ENCODE measurements around the gene ENTPD8. TPM values are rescaled to one million over a fixed set of nuclear protein-coding genes. Genes with fewer than 3 reads are reported as not detected.

ENTPD8 gene
- total RNA-seq, 1 experiment from 2014 or later = 0.77 TPM

DNA sequence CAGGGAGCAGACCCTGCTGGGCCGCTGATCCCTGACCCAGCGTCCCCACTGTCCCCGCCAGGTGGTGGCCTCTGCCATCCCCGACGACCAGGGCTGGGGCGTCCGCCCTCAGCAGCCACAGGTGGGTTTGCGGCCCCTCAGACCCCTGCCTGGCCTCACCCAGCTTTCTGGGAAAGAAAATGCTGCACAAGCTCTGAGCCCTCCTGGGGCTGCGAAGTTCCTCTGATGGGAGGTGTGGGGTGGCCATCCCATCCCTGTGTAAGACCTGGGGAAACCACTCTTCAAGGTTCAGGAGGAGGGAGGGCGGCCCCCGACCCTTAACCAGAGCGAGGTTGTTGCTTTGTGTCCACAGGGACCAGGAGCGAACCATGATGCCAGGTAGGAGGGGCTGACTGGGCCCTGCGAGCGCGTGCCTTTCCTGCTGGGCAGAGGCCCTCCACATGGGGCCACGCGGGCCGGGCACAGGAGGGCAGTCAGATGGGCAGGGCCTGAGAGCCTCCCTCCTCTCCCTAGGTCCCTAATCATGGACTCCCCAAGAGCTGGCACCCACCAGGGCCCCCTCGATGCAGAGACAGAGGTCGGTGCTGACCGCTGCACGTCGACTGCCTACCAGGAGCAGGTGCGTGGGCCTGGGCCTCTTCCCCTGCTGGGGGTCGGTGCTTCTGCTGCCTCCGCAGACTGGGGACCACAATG lies 10.3 kb downstream of the ENTPD8 start:
- Mint-ChIP-seq H3K27me3 (ENCODE audit: low read depth) (no peaks in the 10 kb centered on the region; the same call in 1 of the 2 replicates), H3K4me1 (no peaks in the 10 kb centered on the region; a peak in 1 of 4 replicates), H3K36me3 (ENCODE audit: insufficient read depth in 1 of 3, low read depth in 3 of 3) (no peaks in the 10 kb centered on the region), H3K4me3 (no peak overlapping the region), H3K27ac (no peak overlapping the region), H3K9me3 (no peaks in the 10 kb centered on the region)
- Histone ChIP-seq H3K18ac (ENCODE audit: insufficient read length, low read depth, low read length) (no peak overlapping the region), H3K23me2 (ENCODE audit: insufficient read length, low read depth, low read length, poor library complexity, severe bottlenecking) (no peaks in the 10 kb centered on the region), H2AFZ (ENCODE audit: low read length) (no peak overlapping the region), H3K23ac (ENCODE audit: insufficient read length, low read depth, low read length) (no peak overlapping the region), H2AK5ac (ENCODE audit: insufficient read length, low read length) (no peak overlapping the region), H3K27ac (ENCODE audit: insufficient read length, low read depth, low read length) (no peak overlapping the region), H3K79me1 (ENCODE audit: insufficient read depth, low read depth, low read length, poor library complexity, severe bottlenecking) (no peaks in the 10 kb centered on the region), H3K4me1 (ENCODE audit: insufficient read depth, low read length) (no peaks in the 10 kb centered on the region), H4K91ac (ENCODE audit: insufficient read length, low read depth, low read length) (no peak overlapping the region), H2BK5ac (ENCODE audit: insufficient read length, low read length) (no peak overlapping the region), H3K4me2 (ENCODE audit: insufficient read depth, insufficient read length, low read length) (no peak overlapping the region), H3T11ph (ENCODE audit: low read length) (no peak overlapping the region), H2BK12ac (ENCODE audit: insufficient read length, low read depth, low read length) (no peak overlapping the region), H4K5ac (ENCODE audit: insufficient read length, low read depth, low read length) (no peak overlapping the region), H4K20me1 (ENCODE audit: control insufficient read depth, insufficient read depth, insufficient read length) (no peaks in the 10 kb centered on the region), H2BK15ac (ENCODE audit: low read depth, low read length) (no peak overlapping the region), H3K56ac (ENCODE audit: insufficient read length, low read depth, low read length) (no peak overlapping the region), H3K79me2 (ENCODE audit: insufficient read depth, low read length) (no peaks in the 10 kb centered on the region), H3K14ac (ENCODE audit: insufficient read depth, low read length) (no peak overlapping the region), H4K8ac (replicated peaks; ENCODE audit: insufficient read length, low read depth, low read length) (no peak overlapping the region), H3K4ac (ENCODE audit: low read depth, low read length) (no peak overlapping the region), H3K9ac (ENCODE audit: extremely low read depth, insufficient read length, low read length) (no peak overlapping the region), H2BK20ac (ENCODE audit: low read depth, low read length, poor library complexity, severe bottlenecking) (no peak overlapping the region), H2BK120ac (ENCODE audit: low read depth, low read length, poor library complexity, severe bottlenecking) (no peak overlapping the region), H3K27me3 (ENCODE audit: insufficient read depth, low read length) (no peaks in the 10 kb centered on the region), H3K9me3 (ENCODE audit: control insufficient read depth, low read depth, low read length) (no peaks in the 10 kb centered on the region)
- DNase-seq = no peak
- TF ChIP-seq, protein P1, sequence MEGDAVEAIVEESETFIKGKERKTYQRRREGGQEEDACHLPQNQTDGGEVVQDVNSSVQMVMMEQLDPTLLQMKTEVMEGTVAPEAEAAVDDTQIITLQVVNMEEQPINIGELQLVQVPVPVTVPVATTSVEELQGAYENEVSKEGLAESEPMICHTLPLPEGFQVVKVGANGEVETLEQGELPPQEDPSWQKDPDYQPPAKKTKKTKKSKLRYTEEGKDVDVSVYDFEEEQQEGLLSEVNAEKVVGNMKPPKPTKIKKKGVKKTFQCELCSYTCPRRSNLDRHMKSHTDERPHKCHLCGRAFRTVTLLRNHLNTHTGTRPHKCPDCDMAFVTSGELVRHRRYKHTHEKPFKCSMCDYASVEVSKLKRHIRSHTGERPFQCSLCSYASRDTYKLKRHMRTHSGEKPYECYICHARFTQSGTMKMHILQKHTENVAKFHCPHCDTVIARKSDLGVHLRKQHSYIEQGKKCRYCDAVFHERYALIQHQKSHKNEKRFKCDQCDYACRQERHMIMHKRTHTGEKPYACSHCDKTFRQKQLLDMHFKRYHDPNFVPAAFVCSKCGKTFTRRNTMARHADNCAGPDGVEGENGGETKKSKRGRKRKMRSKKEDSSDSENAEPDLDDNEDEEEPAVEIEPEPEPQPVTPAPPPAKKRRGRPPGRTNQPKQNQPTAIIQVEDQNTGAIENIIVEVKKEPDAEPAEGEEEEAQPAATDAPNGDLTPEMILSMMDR (conservative IDR thresholded peaks at IDR 0.05) = no peak
- no CpG with 5 or more reads among the region's 27 CpGs for WGBS (ENCODE audit: extremely low coverage, insufficient read length, low lambda C conversion rate)

Measured in H9 (cell line).